ENCODE data around the gene CNNM4. TPM values are rescaled to one million over a fixed set of nuclear protein-coding genes. Genes with fewer than 3 reads are reported as not detected.

The CNNM4 gene
- total RNA-seq, 6 experiments from 2014 or later = 2.3 to 4.9 (median 3.7) TPM

- DNase-seq (peak in 1 of 3 donors; percentile 34), ATAC-seq (no peak)
- peaks cover 0 to 70% (median 26%) of the 10 kb centered on the region in 4 donors for H3K36me3 ChIP-seq
- H3K9me3 ChIP-seq = no peaks in the 10 kb centered on the region
- 97% methylated on average over 6 of the region's 22 CpGs for WGBS (ENCODE audit: insufficient coverage, low coverage, low lambda C conversion rate, missing lambda C conversion rate)
- intact Hi-C loops (cut with DNase I) = no loop called here
- no peak overlapping the region for H3K4me3 ChIP-seq
- H3K27ac ChIP-seq = no peak overlapping the region
- H3K27me3 ChIP-seq = no peaks in the 10 kb centered on the region
- TF ChIP-seq CTCF (IDR thresholded peaks at IDR 0.05) (no peak), POLR2A (IDR thresholded peaks at IDR 0.05) (no peak)
- peaks cover 0 to 46% (median 13%) of the 10 kb centered on the region in 4 donors for H3K4me1 ChIP-seq
Observed at GRCh38 chr2:96826546-96827278, 66.0 kb downstream of the CNNM4 start.

DNA sequence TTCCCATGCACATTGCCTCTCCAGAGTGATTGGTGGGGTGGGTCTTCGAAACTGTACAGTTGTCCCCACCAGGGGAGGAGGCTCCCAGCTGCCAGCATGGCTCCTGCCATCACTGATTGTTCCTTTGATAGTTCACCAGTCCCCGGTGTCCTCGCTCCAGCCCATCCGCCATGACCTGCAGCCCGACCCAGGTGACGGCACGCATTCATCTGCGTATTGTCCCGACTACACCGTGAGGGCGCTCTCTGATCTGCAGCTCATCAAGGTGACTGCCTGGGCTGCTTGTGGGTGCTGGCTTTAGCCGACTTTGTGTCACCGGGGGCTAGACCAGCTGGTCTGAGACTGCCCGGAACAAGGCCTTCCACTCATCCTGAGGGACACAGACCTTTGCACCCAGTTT is 67.7 kb downstream of the CNNM4 start:
- H3K4me1 ChIP-seq = peaks cover 0 to 51% (median 20%) of the 10 kb centered on the region in 4 donors
- peaks cover 0 to 64% (median 27%) of the 10 kb centered on the region in 4 donors for H3K36me3 ChIP-seq
- WGBS (ENCODE audit: insufficient coverage, low coverage, low lambda C conversion rate, missing lambda C conversion rate) = 95% methylated on average over 10 of the region's 14 CpGs
- no peak for TF ChIP-seq CTCF (IDR thresholded peaks at IDR 0.05)
- TF ChIP-seq POLR2A (IDR thresholded peaks at IDR 0.05) = no peak
- no peak for ATAC-seq
- no peaks in the 10 kb centered on the region for H3K9me3 ChIP-seq
- no peak overlapping the region for H3K4me3 ChIP-seq
- no peak overlapping the region for H3K27ac ChIP-seq
- peak in 1 of 3 donors; percentile 24 for DNase-seq
- intact Hi-C loops (cut with DNase I) = no loop called here
- no peaks in the 10 kb centered on the region for H3K27me3 ChIP-seq

- H3K27me3 ChIP-seq = no peaks in the 10 kb centered on the region
- WGBS (ENCODE audit: insufficient coverage, low coverage, low lambda C conversion rate, missing lambda C conversion rate) = 100% methylated on average over 5 of the region's 13 CpGs
- peaks cover 0 to 64% (median 27%) of the 10 kb centered on the region in 4 donors for H3K36me3 ChIP-seq
- peaks cover 0 to 51% (median 20%) of the 10 kb centered on the region in 4 donors for H3K4me1 ChIP-seq
- ATAC-seq (no peak), DNase-seq (no peak)
- TF ChIP-seq CTCF (IDR thresholded peaks at IDR 0.05) (no peak), POLR2A (IDR thresholded peaks at IDR 0.05) (no peak)
- intact Hi-C loops (cut with DNase I) = no loop called here
- no peaks in the 10 kb centered on the region for H3K9me3 ChIP-seq
- H3K27ac ChIP-seq = no peak overlapping the region
- H3K4me3 ChIP-seq = no peak overlapping the region
Observed at GRCh38 chr2:96828874-96829273, 68.2 kb downstream of the CNNM4 start.

GRCh38 chr2:96830044-96830562 is 69.4 kb downstream of the CNNM4 start:
- intact Hi-C loops (cut with DNase I) = no loop called here
- no peaks in the 10 kb centered on the region for H3K27me3 ChIP-seq
- DNase-seq = no peak
- no peak overlapping the region for H3K4me3 ChIP-seq
- ATAC-seq = no peak
- H3K4me1 ChIP-seq = peaks cover 0 to 49% (median 19%) of the 10 kb centered on the region in 4 donors
- no peaks in the 10 kb centered on the region for H3K9me3 ChIP-seq
- WGBS (ENCODE audit: insufficient coverage, low coverage, low lambda C conversion rate, missing lambda C conversion rate) = 33% methylated on average over 3 of the region's 5 CpGs
- peak overlapping the region in 1 of 3 donors; percentile 24 for H3K27ac ChIP-seq
- peaks cover 0 to 62% (median 30%) of the 10 kb centered on the region in 4 donors for H3K36me3 ChIP-seq
- TF ChIP-seq POLR2A (IDR thresholded peaks at IDR 0.05) (no peak), CTCF (IDR thresholded peaks at IDR 0.05) (no peak)

Data from right lobe of liver (tissue), 6 donors.